Mesendoderm (in vitro differentiated cells): ENCODE results near the gene RBM6.
A peak's percentile ranks its signal among the peaks of the same experiment; 100 is the strongest.
"Not testable (repeated sequence)": the region's sequence is repeated elsewhere in the genome, so short reads cannot be mapped to it uniquely, and the experiment has no call there.

Experiments used
- DNase-seq: peaks from one replicate; pipeline ENCODE4 v3.0.0; 2013
- H2AK5ac ChIP-seq: 2 replicates; pipeline ENCODE4 v1.6.1; 2013; ENCODE audit warnings: low read length, inconsistent platforms
- H2BK120ac ChIP-seq: 2 replicates; pipeline ENCODE4 v1.6.1; 2013; ENCODE audit warnings: low read depth, mild to moderate bottlenecking, low read length, moderate library complexity, mixed read lengths
- H2BK15ac ChIP-seq: replicated peaks from 2 replicates; pipeline ENCODE4 v1.6.1; 2013; ENCODE audit warnings: low read depth, mild to moderate bottlenecking, moderate library complexity
- H2BK5ac ChIP-seq: 2 replicates; pipeline ENCODE4 v1.6.1; 2013; ENCODE audit warnings: low read length, inconsistent platforms
- H3K18ac ChIP-seq: 2 replicates; pipeline ENCODE4 v1.6.1; 2013; ENCODE audit warnings: mild to moderate bottlenecking, low read length, mixed read lengths
- H3K23ac ChIP-seq: one replicate; pipeline ENCODE4 v1.6.1; 2013; ENCODE audit warnings: low read length
- H3K27ac ChIP-seq: 2 replicates; pipeline ENCODE4 v1.5.1; 2013; ENCODE audit warnings: low read depth, mild to moderate bottlenecking, inconsistent platforms, low read length, moderate library complexity
- H3K27me3 ChIP-seq: 2 replicates; pipeline ENCODE4 v1.6.1; 2013; ENCODE audit warnings: low read length, control low read depth, mild to moderate bottlenecking, inconsistent platforms; ENCODE audit not compliant: insufficient read depth, poor library complexity
- H3K36me3 ChIP-seq: 2 replicates; pipeline ENCODE4 v1.6.1; 2013; ENCODE audit warnings: low read length, inconsistent platforms; ENCODE audit not compliant: control insufficient read depth, insufficient read depth
- H3K4ac ChIP-seq: one replicate; pipeline ENCODE4 v1.6.1; 2013; ENCODE audit warnings: low read depth, mild to moderate bottlenecking, low read length, moderate library complexity
- H3K4me1 ChIP-seq: 2 replicates; pipeline ENCODE4 v1.6.1; 2013; ENCODE audit warnings: low read depth, low read length, inconsistent platforms; ENCODE audit not compliant: control insufficient read depth
- H3K4me2 ChIP-seq: 2 replicates; pipeline ENCODE4 v1.6.1; 2013; ENCODE audit warnings: low read length
- H3K4me3 ChIP-seq: 2 replicates; pipeline ENCODE4 v1.5.1; 2013; ENCODE audit warnings: mild to moderate bottlenecking, low read length
- H3K56ac ChIP-seq: one replicate; pipeline ENCODE4 v1.6.1; 2013; ENCODE audit warnings: low read length
- H3K79me1 ChIP-seq: 2 replicates; pipeline ENCODE4 v1.6.1; 2013; ENCODE audit warnings: low read length, inconsistent platforms
- H3K79me2 ChIP-seq: 2 replicates; pipeline ENCODE4 v1.6.1; 2013; ENCODE audit warnings: mild to moderate bottlenecking, low read length; ENCODE audit not compliant: control insufficient read depth, insufficient read depth
- H3K9ac ChIP-seq: 2 replicates; pipeline ENCODE4 v1.6.1; 2013; ENCODE audit warnings: low read length, inconsistent platforms
- H4K5ac ChIP-seq: one replicate; pipeline ENCODE4 v1.6.1; 2013; ENCODE audit warnings: low read length
- H4K8ac ChIP-seq: one replicate; pipeline ENCODE4 v1.6.1; 2013; ENCODE audit warnings: low read depth, mild to moderate bottlenecking, control low read depth, low read length, moderate library complexity
- WGBS: extraction: QIAGEN DNeasy Blood & Tissue Kit; methylation state at CpG from one replicate; pipeline ENCODE4 v1.1.7; 2013; ENCODE audit warnings: low lambda C conversion rate, missing lambda C conversion rate; ENCODE audit not compliant: insufficient coverage; ENCODE audit errors: extremely low coverage; 5-methylcytosine and 5-hydroxymethylcytosine counted together

Gene RBM6

DNA sequence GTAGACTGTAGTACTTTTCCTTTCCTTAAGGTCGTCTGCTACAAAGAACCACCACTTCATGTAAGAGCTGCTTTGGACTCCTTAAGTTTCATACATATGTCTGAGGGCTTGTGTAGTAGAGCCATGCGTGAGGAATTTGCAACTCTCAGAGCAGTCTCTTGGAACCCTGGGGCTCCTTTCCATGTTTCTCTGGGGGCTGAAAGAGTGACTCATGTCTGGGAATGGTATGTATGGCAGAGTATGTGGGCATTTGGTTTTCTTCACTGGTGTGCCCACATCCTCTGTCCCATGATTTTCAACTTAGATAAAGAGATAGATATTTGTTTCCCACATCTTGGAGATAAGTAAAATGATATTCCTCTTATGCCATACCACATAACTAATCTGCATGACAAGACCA lies 128.2 kb downstream of the RBM6 start:
- H4K8ac ChIP-seq: no peak overlapping the region
- no peak overlapping the region for H3K18ac ChIP-seq
- H3K9ac ChIP-seq: no peak overlapping the region
- H3K56ac ChIP-seq: no peak overlapping the region
- no peaks in the 10 kb centered on the region for H3K79me1 ChIP-seq
- H3K27me3 ChIP-seq: no peaks in the 10 kb centered on the region
- H2AK5ac ChIP-seq: no peak overlapping the region
- peaks cover 6% of the 10 kb centered on the region for H3K4me1 ChIP-seq
- H3K79me2 ChIP-seq: no peaks in the 10 kb centered on the region
- no peak for DNase-seq
- no peak overlapping the region for H3K27ac ChIP-seq
- no peak overlapping the region for H2BK5ac ChIP-seq
- no peak overlapping the region for H3K4me2 ChIP-seq
- no peak overlapping the region for H2BK15ac ChIP-seq
- no peak overlapping the region for H3K23ac ChIP-seq
- WGBS: no CpG with 5 or more reads among the region's 2 CpGs
- H3K36me3 ChIP-seq: peaks cover 9% of the 10 kb centered on the region
- H4K5ac ChIP-seq: no peak overlapping the region
- no peak overlapping the region for H3K4me3 ChIP-seq
- H2BK120ac ChIP-seq: no peak overlapping the region
- no peak overlapping the region for H3K4ac ChIP-seq

DNA sequence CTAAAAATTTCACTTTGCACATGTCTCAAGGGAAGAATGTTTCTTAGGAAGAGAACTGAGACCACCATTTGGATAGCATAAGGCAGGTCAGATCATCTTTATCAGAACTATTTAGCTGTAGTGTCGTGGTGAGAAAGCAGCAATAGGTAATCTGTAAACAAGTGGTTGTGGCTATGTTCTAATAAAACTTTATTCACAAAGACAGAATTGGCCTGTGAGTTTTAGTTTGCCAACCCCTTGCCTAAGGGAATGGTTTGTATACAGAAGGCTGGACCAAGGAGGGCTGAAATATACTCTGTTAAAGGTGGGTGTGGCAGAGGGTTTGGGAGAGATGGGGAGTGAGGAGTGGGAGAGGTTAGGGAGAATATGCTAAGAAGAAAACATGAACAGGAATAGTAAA lies 138.1 kb downstream of the RBM6 start:
- Histone ChIP-seq H3K9ac (no peak overlapping the region), H3K23ac (no peak overlapping the region), H4K5ac (no peak overlapping the region), H3K79me1 (no peaks in the 10 kb centered on the region), H3K18ac (no peak overlapping the region), H3K56ac (no peak overlapping the region), H3K27me3 (no peaks in the 10 kb centered on the region), H3K4ac (no peak overlapping the region), H3K4me3 (no peak overlapping the region), H3K79me2 (no peaks in the 10 kb centered on the region), H2BK120ac (no peak overlapping the region), H2AK5ac (no peak overlapping the region), H3K4me2 (no peak overlapping the region), H3K4me1 (no peaks in the 10 kb centered on the region), H3K36me3 (peaks cover 4% of the 10 kb centered on the region), H2BK15ac (no peak overlapping the region), H3K27ac (no peak overlapping the region), H2BK5ac (no peak overlapping the region), H4K8ac (no peak overlapping the region)
- no CpG with 5 or more reads among the region's 1 CpG for WGBS
- DNase-seq: no peak

DNA sequence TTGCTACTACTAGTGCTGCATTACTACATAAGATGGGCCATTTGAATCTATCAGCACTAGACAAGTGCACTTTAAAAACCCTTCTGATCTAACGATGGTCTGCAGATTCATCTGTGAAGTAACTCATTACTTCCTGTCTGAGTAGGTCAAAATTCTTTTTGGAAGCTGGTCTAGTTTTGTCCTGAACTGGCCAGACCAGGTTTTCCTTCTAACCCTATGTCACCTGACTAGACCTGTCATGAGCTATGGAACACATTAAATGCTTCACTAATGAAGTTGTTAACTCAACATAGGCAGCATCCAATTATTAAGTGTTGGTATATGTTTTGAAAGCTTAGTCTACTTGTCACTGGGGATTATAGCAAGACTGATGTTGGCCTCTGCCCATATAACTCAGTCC lies 138.7 kb downstream of the RBM6 start:
- Histone ChIP-seq H3K4me1 (no peaks in the 10 kb centered on the region), H3K4me3 (no peak overlapping the region), H2BK15ac (no peak overlapping the region), H2BK5ac (no peak overlapping the region), H3K4me2 (no peak overlapping the region), H3K18ac (no peak overlapping the region), H3K56ac (no peak overlapping the region), H3K79me2 (no peaks in the 10 kb centered on the region), H3K4ac (no peak overlapping the region), H4K8ac (no peak overlapping the region), H3K23ac (no peak overlapping the region), H3K79me1 (no peaks in the 10 kb centered on the region), H4K5ac (no peak overlapping the region), H3K27ac (no peak overlapping the region), H2AK5ac (no peak overlapping the region), H2BK120ac (no peak overlapping the region), H3K36me3 (no peaks in the 10 kb centered on the region), H3K9ac (no peak overlapping the region), H3K27me3 (no peaks in the 10 kb centered on the region)
- DNase-seq: no peak
- no CpG with 5 or more reads among the region's 1 CpG for WGBS

DNA sequence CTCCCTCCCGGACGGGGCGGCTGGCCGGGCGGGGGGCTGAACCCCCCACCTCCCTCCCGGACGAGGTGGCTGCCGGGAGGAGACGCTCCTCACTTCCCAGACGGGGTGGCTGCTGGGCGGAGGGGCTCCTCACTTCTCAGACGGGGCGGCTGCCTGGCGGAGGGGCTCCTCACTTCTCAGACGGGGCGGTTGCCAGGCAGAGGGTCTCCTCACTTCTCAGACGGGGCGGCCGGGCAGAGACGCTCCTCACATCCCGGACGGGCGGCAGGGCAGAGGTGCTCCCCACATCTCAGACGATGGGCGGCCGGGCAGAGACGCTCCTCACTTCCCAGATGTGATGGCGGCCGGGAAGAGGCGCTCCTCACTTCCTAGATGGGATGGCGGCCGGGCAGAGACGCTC lies 145.0 kb downstream of the RBM6 start:
- no CpG with 5 or more reads among the region's 33 CpGs for WGBS
- H3K56ac ChIP-seq, H3K9ac ChIP-seq, H3K27ac ChIP-seq, H3K27me3 ChIP-seq, H3K36me3 ChIP-seq, H4K5ac ChIP-seq, H3K4me3 ChIP-seq, H2BK120ac ChIP-seq, DNase-seq, H2AK5ac ChIP-seq, H4K8ac ChIP-seq, H3K4me1 ChIP-seq, H3K4me2 ChIP-seq, H3K4ac ChIP-seq, H3K18ac ChIP-seq, H2BK15ac ChIP-seq, H2BK5ac ChIP-seq, H3K23ac ChIP-seq, H3K79me1 ChIP-seq: not testable (repeated sequence)
- H3K79me2 ChIP-seq: peaks cover 11% of the 10 kb centered on the region

DNA sequence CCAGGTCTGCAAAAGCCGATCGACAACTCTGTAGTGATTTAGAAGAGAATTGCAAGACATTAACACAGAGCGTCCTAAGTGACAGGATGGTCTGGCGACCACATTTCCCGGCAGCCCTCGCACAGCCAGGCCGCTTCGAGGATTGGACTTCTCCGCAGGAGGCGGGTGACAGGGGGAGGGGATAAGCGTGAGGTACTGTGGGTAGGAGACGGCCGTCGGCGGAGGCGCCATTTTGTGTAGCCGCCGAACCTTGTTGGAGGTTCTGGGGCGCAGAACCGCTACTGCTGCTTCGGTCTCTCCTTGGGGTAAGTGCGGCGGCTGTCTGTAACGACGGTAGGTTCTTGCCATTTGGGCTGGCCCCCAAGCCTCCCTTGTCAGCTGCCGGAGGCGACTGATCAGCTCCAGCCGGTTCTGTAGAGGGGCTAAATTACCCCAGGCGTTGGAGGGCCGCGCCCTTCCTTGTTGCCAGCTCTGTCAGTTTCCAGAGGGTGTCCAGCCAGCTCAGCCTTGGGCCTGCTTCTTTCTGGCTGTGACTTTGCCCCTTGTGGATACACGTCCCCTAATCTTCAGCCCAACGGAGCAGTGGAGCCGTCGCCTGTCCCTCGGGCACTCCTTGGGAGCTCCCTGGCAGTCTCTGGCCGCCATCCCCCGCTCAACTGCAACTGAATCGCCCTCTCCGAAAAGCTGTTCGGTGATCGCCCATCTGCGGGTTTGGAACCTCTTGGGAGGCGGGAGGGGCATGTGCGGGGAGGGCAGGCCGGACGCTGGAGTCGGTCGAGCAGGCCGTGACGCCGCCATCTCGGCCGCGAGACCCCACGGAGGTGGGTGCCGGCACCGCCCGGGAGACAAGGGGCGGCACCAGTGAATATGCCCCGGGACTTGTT lies 149.0 kb downstream of the RBM6 start, which contains the start of gene RBM5:
Gene RBM5 (plus strand): TSS at position 195 of the 884 bp plus-strand sequence. CDS start 1,516 bp downstream, outside the sequence.
- Histone ChIP-seq H3K27me3 (no peaks in the 10 kb centered on the region), H4K5ac (no peak within 1 kb of the TSS), H2BK5ac (peak within 1 kb of the TSS; percentile 70), H3K56ac (peak within 1 kb of the TSS; percentile 98), H3K4me3 (peak within 1 kb of the TSS; percentile 84), H3K36me3 (peaks cover 15% of the 10 kb centered on the region), H4K8ac (peak within 1 kb of the TSS; percentile 69), H2BK120ac (peak within 1 kb of the TSS; percentile 14), H3K23ac (peak within 1 kb of the TSS; percentile 81), H2BK15ac (no peak within 1 kb of the TSS), H2AK5ac (no peak within 1 kb of the TSS), H3K79me1 (peaks cover 12% of the 10 kb centered on the region), H3K79me2 (peaks cover 24% of the 10 kb centered on the region), H3K4me1 (no peaks in the 10 kb centered on the region), H3K4me2 (peak within 1 kb of the TSS; percentile 77), H3K4ac (peak within 1 kb of the TSS; percentile 40), H3K9ac (peak within 1 kb of the TSS; percentile 91), H3K18ac (peak within 1 kb of the TSS; percentile 84), H3K27ac (peak within 1 kb of the TSS; percentile 72)
- peak; percentile 96 for DNase-seq
- WGBS: no CpG with 5 or more reads among the region's 61 CpGs
